ENCODE results near the gene AGAP1.

The AGAP1 gene

DNA sequence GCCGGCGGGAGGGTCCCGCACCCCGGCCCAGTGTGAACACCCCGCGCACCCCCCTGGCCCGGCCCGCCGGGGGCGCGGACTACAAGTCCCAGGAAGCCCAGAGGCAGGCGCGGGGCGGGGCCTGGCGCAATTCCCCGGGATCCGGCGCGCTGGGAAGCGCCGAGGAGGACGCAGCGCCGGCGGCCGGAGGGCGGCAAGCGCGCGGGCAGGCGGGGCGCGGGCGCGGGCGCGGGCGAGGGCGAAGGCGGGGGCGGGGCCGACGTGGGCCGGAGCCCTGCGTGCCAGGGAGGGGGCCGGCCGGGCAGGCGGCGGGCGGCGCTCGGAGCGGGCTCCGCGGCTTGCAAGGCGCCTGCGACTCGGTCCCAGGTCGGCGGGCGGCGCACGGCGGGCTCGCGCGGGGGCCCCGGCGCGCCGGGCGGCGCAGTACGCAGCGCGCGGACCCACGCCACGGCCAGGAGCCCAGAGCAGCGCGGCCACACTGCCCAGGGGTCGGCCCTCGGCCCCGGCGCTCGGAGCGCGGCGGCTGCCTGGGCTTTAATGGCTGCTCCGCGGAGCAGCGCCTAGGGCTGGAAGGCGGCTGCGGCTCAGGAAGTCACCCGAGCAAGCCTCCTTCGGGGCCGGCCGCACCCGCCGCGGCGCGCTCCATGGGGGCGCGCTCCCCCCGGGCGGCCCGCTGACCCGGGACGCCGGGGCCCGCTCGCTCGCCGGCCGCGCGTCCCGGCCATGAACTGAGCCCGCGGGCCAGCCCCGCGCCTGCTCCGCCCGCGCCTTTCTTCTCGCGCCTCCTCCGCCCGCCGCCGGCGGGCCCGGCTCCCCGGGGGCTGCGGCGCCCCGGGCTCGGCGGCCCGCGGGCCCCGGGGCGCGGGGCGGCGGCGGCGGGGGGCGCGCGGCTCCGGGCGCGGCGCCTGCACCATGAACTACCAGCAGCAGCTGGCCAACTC lies at the start of gene AGAP1:
AGAP1 (plus strand) TSS at position 269 of the 941 bp plus-strand sequence.
- DNase-seq (ENCODE audit: extremely low spot score): no peak
- ChIA-PET CTCF (no interaction called here), POLR2A (no interaction called here)
- TF ChIP-seq CTCF (IDR thresholded peaks at IDR 0.05; ENCODE audit: control extremely low read depth, extremely low read depth, low read depth, missing control alignments): no peak

DNA sequence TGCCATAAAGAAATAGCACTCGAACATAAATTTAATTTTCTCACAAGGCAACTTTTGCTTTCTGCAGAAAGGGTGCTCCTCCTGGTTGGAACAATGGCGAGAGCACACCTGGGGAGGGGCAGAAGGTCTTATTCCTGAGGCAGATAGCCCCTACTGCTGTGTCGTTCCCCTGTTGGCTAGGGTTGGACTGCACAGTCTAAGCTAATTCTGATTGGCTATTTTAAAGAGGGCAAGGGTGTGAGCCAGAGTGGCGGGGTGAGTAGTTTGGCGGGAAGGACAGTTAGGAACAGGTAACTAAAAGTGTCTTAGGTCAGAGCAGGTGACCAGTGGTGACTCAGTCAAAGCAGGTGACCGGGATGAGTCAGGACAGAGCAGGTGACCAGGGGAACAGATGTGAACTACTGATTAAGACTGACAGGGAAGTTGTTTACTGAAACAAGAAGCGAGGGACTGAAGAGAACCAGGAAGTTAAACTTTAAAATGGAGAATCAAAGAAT lies 49.7 kb upstream of the AGAP1 start:
- no peak for DNase-seq (ENCODE audit: extremely low spot score)
- CTCF ChIA-PET: no interaction called here
- POLR2A ChIA-PET: no interaction called here
- TF ChIP-seq CTCF (IDR thresholded peaks at IDR 0.05; ENCODE audit: control extremely low read depth, extremely low read depth, low read depth, missing control alignments): no peak

- POLR2A ChIA-PET: no interaction called here
- CTCF ChIA-PET: no interaction called here
- TF ChIP-seq CTCF (IDR thresholded peaks at IDR 0.05; ENCODE audit: control extremely low read depth, extremely low read depth, low read depth, missing control alignments): no peak
- no peak for DNase-seq (ENCODE audit: extremely low spot score)
These were observed 48.7 kb upstream of the AGAP1 start for GRCh38 chr2:235445116-235445515.

DNA sequence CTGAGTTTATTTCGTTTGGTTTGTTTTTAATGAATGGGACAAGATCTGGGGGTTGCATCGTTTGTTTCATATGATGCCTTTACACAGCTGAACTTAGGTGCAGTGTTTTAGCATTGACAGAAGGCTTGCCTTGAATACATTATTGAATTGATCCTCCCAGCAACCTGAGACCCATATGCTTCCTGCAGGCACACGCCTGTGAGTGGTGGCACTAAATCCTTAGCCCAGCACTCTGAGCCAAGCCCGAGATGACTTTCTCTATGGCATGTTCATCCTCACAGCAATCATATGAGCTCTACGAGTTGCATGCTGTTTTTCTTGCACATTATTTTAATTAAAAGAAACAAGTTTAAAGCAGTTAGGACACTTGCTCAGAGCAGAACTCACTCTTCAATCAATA lies 47.8 kb upstream of the AGAP1 start:
- no peak for DNase-seq (ENCODE audit: extremely low spot score)
- TF ChIP-seq CTCF (IDR thresholded peaks at IDR 0.05; ENCODE audit: control extremely low read depth, extremely low read depth, low read depth, missing control alignments): no peak
- ChIA-PET CTCF (no interaction called here), POLR2A (no interaction called here)

DNA sequence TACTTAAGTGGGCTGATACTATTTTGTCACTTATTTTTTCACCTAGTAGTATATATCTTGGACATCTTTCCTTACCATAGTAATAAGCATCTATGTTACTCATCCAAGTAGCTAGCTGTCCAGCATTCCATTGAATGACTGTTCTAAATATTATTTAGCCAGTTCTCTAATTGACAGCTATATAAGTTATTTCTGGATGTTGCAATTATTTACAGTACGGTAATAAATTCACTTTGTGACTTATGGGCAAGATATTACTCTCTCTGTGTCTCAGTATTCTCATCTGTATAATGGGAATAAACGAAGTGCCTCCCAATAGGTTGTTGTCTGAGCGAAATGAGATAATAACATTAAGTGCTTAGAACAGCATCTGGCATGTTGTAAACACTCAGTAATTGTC lies 46.6 kb upstream of the AGAP1 start:
- no peak for TF ChIP-seq CTCF (IDR thresholded peaks at IDR 0.05; ENCODE audit: control extremely low read depth, extremely low read depth, low read depth, missing control alignments)
- POLR2A ChIA-PET: no interaction called here
- DNase-seq (ENCODE audit: extremely low spot score): no peak
- CTCF ChIA-PET: no interaction called here

DNA sequence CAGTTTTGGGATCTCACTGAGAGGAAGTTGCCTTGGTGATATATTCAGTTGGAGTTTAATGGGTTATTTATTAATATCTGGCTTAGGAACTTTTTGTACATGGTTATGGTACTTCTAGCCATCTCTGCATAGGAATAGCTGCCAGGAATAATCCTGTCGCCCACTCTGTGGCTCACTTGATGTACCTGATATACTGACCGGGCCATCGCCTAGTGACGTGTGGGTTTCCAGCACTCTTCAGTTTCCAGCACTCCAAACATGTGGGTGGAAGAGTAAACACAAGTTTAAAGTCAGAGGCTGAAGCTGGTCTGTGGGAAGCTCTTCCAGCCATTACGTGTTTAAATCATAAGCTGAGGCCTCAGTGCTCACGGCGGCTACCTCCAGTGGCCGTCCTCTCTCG lies 44.3 kb upstream of the AGAP1 start:
- ChIA-PET CTCF (no interaction called here), POLR2A (no interaction called here)
- no peak for TF ChIP-seq CTCF (IDR thresholded peaks at IDR 0.05; ENCODE audit: control extremely low read depth, extremely low read depth, low read depth, missing control alignments)
- DNase-seq (ENCODE audit: extremely low spot score): no peak

All from GM10248 (cell line).